Glutamatergic neuron (in vitro differentiated cells): ENCODE data around the gene PPP1R12C. TPM values are rescaled to one million over a fixed set of nuclear protein-coding genes. Genes with fewer than 3 reads are reported as not detected.

ENCODE experiments used
- DNase-seq: peaks from one replicate; pipeline ENCODE4 v3.0.0; 2022
- H3K27ac Mint-ChIP-seq: one replicate; pipeline ENCODE4 v1.8.0; 2020; ENCODE audit warnings: mild to moderate bottlenecking, mixed read lengths, inconsistent platforms; ENCODE audit not compliant: unreplicated experiment
- H3K27me3 Mint-ChIP-seq: one replicate; pipeline ENCODE4 v1.8.0; 2020; ENCODE audit warnings: mild to moderate bottlenecking, moderate library complexity, mixed read lengths, inconsistent platforms; ENCODE audit not compliant: unreplicated experiment
- H3K36me3 Mint-ChIP-seq: one replicate; pipeline ENCODE4 v1.8.0; 2020; ENCODE audit warnings: mild to moderate bottlenecking, mixed read lengths, inconsistent platforms; ENCODE audit not compliant: unreplicated experiment
- H3K4me1 Mint-ChIP-seq: one replicate; pipeline ENCODE4 v1.8.0; 2020; ENCODE audit warnings: mild to moderate bottlenecking, low read depth, mixed read lengths, inconsistent platforms; ENCODE audit not compliant: unreplicated experiment
- H3K4me3 Mint-ChIP-seq: one replicate; pipeline ENCODE4 v1.8.0; 2020; ENCODE audit warnings: mild to moderate bottlenecking, mixed read lengths, inconsistent platforms; ENCODE audit not compliant: unreplicated experiment
- H3K9me3 Mint-ChIP-seq: one replicate; pipeline ENCODE4 v1.8.0; 2020; ENCODE audit warnings: mild to moderate bottlenecking, moderate library complexity, mixed read lengths, inconsistent platforms; ENCODE audit not compliant: unreplicated experiment
- total RNA-seq: library from RNA; stranded (reverse); fragmentation: NEBNext Ultra II Directional; extraction: Animal tissue kit (Norgen Biotek cat#: 25700); gene quantifications from one replicate; pipeline ENCODE4 v1.2.1, GENCODE V29; 2021; ENCODE audit not compliant: unreplicated experiment
- TF ChIP-seq, protein P1 (sequence below): fragments of 200-600 bp; sonication (generic); IDR thresholded peaks from one replicate; pipeline ENCODE4 v1.5.0; 2021; ENCODE audit not compliant: partially characterized antibody, unreplicated experiment

PPP1R12C gene
- total RNA-seq, 1 donor from 2014 or later: 150 TPM

DNA sequence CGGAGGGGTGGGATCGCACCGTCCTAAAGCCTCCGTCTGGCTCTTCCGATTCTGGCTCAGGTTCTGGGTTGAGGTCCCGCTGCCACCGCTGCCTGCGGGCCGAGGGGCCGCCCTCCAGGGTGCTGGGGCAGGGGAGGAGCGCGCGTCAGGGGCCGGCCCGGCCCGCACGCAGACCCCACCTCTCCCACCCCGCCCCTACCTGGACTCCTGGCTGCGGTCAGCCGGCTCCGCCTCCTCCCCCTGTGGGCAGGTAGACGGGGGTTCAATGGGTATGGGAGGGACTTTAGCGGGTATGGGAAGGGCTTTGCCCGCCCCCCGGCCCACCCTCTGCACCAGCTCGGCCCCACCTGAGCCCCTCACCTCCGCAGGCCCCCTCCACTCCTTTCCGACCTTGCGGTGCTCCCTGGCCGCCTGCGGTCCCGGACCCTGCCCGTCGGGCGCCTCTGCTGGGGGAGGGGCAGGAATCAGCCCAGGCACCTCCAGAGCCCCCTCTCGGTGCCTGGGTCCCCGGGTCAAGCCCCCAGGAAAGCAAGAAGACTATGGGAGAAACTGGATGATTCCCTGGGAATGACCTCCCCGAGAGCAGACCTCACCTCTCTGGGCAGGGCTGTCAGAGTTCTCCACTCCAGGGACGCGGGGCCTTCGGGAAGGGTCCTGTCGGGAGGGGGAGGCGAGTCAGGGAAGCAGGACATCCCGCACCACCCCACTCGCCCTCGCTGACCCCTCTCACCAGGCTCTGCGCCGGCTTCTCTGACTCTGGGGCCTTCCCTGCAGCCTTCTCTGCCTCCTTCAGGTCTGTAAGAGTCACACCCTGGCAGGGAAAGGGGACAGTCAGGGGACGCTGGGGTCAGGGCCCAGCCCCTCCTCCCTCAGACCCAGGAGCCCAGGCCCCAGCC, 24.8 kb downstream of the PPP1R12C start:
- Mint-ChIP-seq H3K27ac (no peak overlapping the region), H3K9me3 (peaks cover 20% of the 10 kb centered on the region), H3K4me3 (no peak overlapping the region), H3K4me1 (peaks cover 24% of the 10 kb centered on the region), H3K36me3 (no peaks in the 10 kb centered on the region), H3K27me3 (peaks cover 23% of the 10 kb centered on the region)
- peak; percentile 34 for DNase-seq
- TF ChIP-seq, protein P1, sequence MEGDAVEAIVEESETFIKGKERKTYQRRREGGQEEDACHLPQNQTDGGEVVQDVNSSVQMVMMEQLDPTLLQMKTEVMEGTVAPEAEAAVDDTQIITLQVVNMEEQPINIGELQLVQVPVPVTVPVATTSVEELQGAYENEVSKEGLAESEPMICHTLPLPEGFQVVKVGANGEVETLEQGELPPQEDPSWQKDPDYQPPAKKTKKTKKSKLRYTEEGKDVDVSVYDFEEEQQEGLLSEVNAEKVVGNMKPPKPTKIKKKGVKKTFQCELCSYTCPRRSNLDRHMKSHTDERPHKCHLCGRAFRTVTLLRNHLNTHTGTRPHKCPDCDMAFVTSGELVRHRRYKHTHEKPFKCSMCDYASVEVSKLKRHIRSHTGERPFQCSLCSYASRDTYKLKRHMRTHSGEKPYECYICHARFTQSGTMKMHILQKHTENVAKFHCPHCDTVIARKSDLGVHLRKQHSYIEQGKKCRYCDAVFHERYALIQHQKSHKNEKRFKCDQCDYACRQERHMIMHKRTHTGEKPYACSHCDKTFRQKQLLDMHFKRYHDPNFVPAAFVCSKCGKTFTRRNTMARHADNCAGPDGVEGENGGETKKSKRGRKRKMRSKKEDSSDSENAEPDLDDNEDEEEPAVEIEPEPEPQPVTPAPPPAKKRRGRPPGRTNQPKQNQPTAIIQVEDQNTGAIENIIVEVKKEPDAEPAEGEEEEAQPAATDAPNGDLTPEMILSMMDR: no peak

DNA sequence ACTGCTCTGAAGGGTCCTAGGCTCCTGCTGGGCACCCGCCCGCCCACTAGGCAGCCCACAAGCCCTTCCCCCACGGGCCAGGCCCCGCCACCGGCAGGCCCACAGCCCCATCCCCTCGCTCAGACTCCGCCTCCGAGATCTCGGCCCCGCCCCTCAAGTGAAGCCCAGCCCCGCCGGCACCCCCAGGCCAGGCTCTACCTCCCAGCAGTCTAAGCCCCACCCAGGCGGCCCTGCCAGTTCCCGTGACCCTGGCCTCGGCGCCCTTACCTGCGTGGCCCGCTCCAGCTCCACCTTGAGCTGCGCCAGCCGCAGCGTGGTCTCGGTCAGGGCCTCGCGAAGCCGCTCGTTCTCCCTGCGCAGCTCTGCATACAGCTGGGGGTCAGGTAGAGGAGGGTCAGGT, 25.5 kb downstream of the PPP1R12C start:
- Mint-ChIP-seq H3K4me3 (no peak overlapping the region), H3K9me3 (peaks cover 25% of the 10 kb centered on the region), H3K27me3 (peaks cover 25% of the 10 kb centered on the region), H3K36me3 (no peaks in the 10 kb centered on the region), H3K4me1 (peaks cover 24% of the 10 kb centered on the region), H3K27ac (no peak overlapping the region)
- peak; percentile 85 for DNase-seq
- TF ChIP-seq, protein P1: no peak

DNA sequence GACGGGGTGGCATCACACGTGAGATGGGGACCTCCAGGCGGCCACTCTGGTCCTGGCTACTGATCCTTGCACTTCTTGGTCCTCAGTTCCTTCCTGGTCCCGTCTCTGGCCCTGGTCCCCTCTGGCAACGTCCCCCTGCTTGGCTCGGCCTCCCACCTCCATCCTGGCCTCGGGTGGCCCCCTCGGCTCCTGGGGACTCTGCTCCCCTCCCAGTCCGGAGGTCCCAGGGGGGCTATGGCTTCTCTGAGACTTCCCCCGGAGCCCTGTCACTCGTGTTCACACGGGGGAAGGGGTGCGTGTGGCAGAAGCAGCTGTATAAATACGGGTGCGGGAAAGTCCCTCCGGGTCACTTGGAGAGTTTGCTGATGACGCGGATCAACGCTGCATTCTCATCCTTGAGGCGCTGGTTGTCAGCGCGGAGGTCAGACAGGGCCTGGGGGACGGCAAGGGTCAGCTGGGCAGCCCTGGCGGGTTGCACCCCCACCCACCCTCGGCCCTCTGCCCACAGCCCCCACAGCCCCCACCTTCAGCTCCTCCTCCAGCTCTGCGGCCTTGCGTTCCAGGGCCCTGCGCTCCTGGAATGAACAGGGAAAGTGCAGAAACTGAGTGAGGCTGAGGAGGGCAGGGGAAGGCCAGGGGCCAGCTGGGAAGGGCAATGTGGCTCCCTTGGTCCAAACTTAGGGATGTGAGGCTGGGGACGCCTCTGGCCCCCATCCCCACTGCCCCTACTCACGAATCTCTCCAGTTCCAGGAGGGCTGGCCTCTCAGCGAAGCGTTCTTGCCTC, 26.1 kb downstream of the PPP1R12C start:
- peaks cover 24% of the 10 kb centered on the region for H3K4me1 Mint-ChIP-seq
- no peaks in the 10 kb centered on the region for H3K36me3 Mint-ChIP-seq
- TF ChIP-seq, protein P1: no peak
- peaks cover 25% of the 10 kb centered on the region for H3K9me3 Mint-ChIP-seq
- no peak overlapping the region for H3K4me3 Mint-ChIP-seq
- H3K27me3 Mint-ChIP-seq: peaks cover 28% of the 10 kb centered on the region
- H3K27ac Mint-ChIP-seq: no peak overlapping the region
- no peak for DNase-seq

DNA sequence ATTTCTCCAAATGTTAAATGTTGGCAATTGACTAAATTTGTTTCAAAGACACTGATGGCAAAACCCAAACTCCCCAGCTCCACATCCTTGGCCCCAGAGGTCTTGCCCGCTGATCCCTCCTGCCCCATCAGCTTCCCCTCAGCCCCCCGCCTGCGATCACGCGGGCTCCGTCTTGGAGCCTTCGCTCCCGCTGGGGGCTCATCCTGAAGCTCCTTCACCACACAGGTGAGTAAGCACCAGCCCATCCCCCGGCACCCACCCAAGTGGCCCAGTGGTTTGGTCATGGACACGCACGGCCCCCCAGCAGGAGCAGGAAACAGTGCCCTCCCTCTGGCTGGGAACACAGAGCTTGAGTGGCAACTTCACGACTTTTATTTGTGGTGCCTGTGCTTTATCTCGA, 26.9 kb downstream of the PPP1R12C start:
- H3K4me3 Mint-ChIP-seq: peak overlapping the region; percentile 76
- DNase-seq: no peak
- TF ChIP-seq, protein P1: no peak
- H3K27ac Mint-ChIP-seq: peak overlapping the region; percentile 33
- H3K27me3 Mint-ChIP-seq: peaks cover 32% of the 10 kb centered on the region
- no peaks in the 10 kb centered on the region for H3K36me3 Mint-ChIP-seq
- peaks cover 27% of the 10 kb centered on the region for H3K9me3 Mint-ChIP-seq
- H3K4me1 Mint-ChIP-seq: peaks cover 27% of the 10 kb centered on the region
